GM23338 (cell line): Measurements from ENCODE around the gene ELFN2. TPM values are rescaled to one million over a fixed set of nuclear protein-coding genes. Genes with fewer than 3 reads are reported as not detected.

ENCODE experiments used
- ATAC-seq: fragments of 200-7000 bp; cut with Tn5 transposase; 3 replicates; pipeline ENCODE4 v1.9.1; 2020
- DNase-seq: peaks from one replicate; pipeline ENCODE4 v3.0.0-alpha.2; 2015; ENCODE audit warnings: low spot score
- H2AFZ ChIP-seq: fragments of 200-600 bp; sonication (generic); 2 replicates; pipeline ENCODE4 v1.8.0; 2016; ENCODE audit warnings: antibody characterized with exemption, mild to moderate bottlenecking, moderate library complexity
- H3F3A ChIP-seq: fragments of 200-600 bp; sonication (generic); replicated peaks from 2 replicates; pipeline ENCODE4 v1.8.0; 2017; ENCODE audit warnings: antibody characterized with exemption, mixed run types, low read depth
- H3K27ac ChIP-seq: fragments of 200-600 bp; sonication (generic); 2 replicates; pipeline ENCODE4 v1.6.1; 2016; ENCODE audit warnings: low read depth
- H3K27me3 ChIP-seq: fragments of 200-600 bp; sonication (generic); 2 replicates; pipeline ENCODE4 v1.8.0; 2016; ENCODE audit warnings: mild to moderate bottlenecking, mixed run types, moderate library complexity; ENCODE audit not compliant: insufficient read depth
- H3K36me3 ChIP-seq: fragments of 200-600 bp; sonication (generic); 2 replicates; pipeline ENCODE4 v1.8.0; 2016; ENCODE audit warnings: mild to moderate bottlenecking; ENCODE audit not compliant: insufficient read depth
- H3K4me1 ChIP-seq: fragments of 200-600 bp; sonication (generic); 2 replicates; pipeline ENCODE4 v1.8.0; 2016; ENCODE audit warnings: mild to moderate bottlenecking, moderate library complexity; ENCODE audit not compliant: insufficient read depth
- H3K4me2 ChIP-seq: fragments of 200-600 bp; sonication (generic); 2 replicates; pipeline ENCODE4 v1.7.1; 2017; ENCODE audit warnings: mixed run types
- H3K4me3 ChIP-seq: fragments of 200-600 bp; sonication (generic); 2 replicates; pipeline ENCODE4 v1.6.1; 2016; ENCODE audit warnings: mixed run types
- H3K79me2 ChIP-seq: fragments of 200-600 bp; sonication (generic); replicated peaks from 2 replicates; pipeline ENCODE4 v1.8.0; 2017; ENCODE audit warnings: mild to moderate bottlenecking; ENCODE audit not compliant: insufficient read depth
- H3K9me2 ChIP-seq: fragments of 200-600 bp; sonication (generic); 2 replicates; pipeline ENCODE4 v1.8.0; 2017; ENCODE audit not compliant: insufficient read depth
- H4K20me1 ChIP-seq: fragments of 200-600 bp; sonication (generic); replicated peaks from 2 replicates; pipeline ENCODE4 v1.8.0; 2017; ENCODE audit warnings: mild to moderate bottlenecking; ENCODE audit not compliant: insufficient read depth
- H3K27ac Mint-ChIP-seq: 2 replicates; pipeline ENCODE4 v1.8.0; 2020; ENCODE audit warnings: inconsistent platforms, mild to moderate bottlenecking, moderate library complexity, mixed read lengths
- H3K27me3 Mint-ChIP-seq: 3 replicates; pipeline ENCODE4 v1.8.0; 2022; ENCODE audit warnings: low read depth, mild to moderate bottlenecking, moderate library complexity, mixed read lengths, inconsistent platforms; ENCODE audit not compliant: insufficient read depth, poor library complexity
- H3K36me3 Mint-ChIP-seq: 3 replicates; pipeline ENCODE4 v1.8.0; 2021; ENCODE audit warnings: low read depth, mild to moderate bottlenecking, inconsistent platforms, moderate library complexity, mixed read lengths
- H3K4me1 Mint-ChIP-seq: 3 replicates; pipeline ENCODE4 v1.8.0; 2020; ENCODE audit warnings: mild to moderate bottlenecking, inconsistent platforms, mixed read lengths
- H3K4me3 Mint-ChIP-seq: 3 replicates; pipeline ENCODE4 v1.8.0; 2021; ENCODE audit warnings: moderate library complexity, mild to moderate bottlenecking, inconsistent platforms, mixed read lengths
- H3K9me3 Mint-ChIP-seq: 3 replicates; pipeline ENCODE4 v1.8.0; 2020; ENCODE audit warnings: moderate library complexity, mild to moderate bottlenecking, inconsistent platforms, mixed read lengths
- CTCF ChIP-seq, 2 experiments: fragments of 200-600 bp in 1 of 2; sonication (generic) in 1 of 2; conservative IDR thresholded peaks; 2 replicates each; pipeline versions ENCODE4 v1.5.1 to v1.6.1; 2016 to 2017; ENCODE audit warnings: antibody characterized with exemption in 2 of 2, low read depth in 2 of 2, mild to moderate bottlenecking in 2 of 2, moderate library complexity in 1 of 2
- STAT1 ChIP-seq: IDR thresholded peaks from one replicate; pipeline ENCODE4 v1.6.1; 2016; ENCODE audit warnings: antibody characterized with exemption; ENCODE audit not compliant: unreplicated experiment
- polyA plus RNA-seq: library from polyadenylated mRNA; unstranded; fragments of >200 nt; fragmentation: Nextera tagmentation; extraction: Ambion mirVana; gene quantifications from 2 replicates; pipeline ENCODE4 v1.2.1, GENCODE V29; 2016
- total RNA-seq: library from RNA; depleted of rRNA; stranded (reverse); fragments of >200 nt; shearing (Covaris generic); gene quantifications from 2 replicates; pipeline ENCODE4 v1.2.3, GENCODE V29; 2014; rRNA removed

ELFN2 gene
- total and polyA plus RNA-seq, 2 experiments from 2014 or later: 0.18 to 0.35 TPM

GRCh38 chr22:37318364-37319109 is 108.7 kb downstream of the ELFN2 start:
- H3K4me3 Mint-ChIP-seq: no peak overlapping the region; the same call in 2 of the 3 replicates
- H3K27ac ChIP-seq: no peak overlapping the region
- peaks cover under 1% of the 10 kb centered on the region for H3K4me1 ChIP-seq
- no peak; the same call in 2 of the 3 replicates for ATAC-seq
- no peak for TF ChIP-seq STAT1
- peak in 1 of 2 experiments; percentile 56; a peak in 2 of 4 replicates for TF ChIP-seq CTCF (conservative IDR thresholded peaks at IDR 0.05; ENCODE audit: low read depth in 2 of 2)
- no peaks in the 10 kb centered on the region for H3K9me3 Mint-ChIP-seq
- H3F3A ChIP-seq: no peaks in the 10 kb centered on the region
- H3K27ac Mint-ChIP-seq: no peak overlapping the region
- H4K20me1 ChIP-seq: no peaks in the 10 kb centered on the region
- H3K4me2 ChIP-seq: no peak overlapping the region
- 0 out of 2 replicates have a peak overlapping the region, but pooled peaks have one; percentile 23 for H2AFZ ChIP-seq
- H3K79me2 ChIP-seq: no peaks in the 10 kb centered on the region
- peaks cover 14% of the 10 kb centered on the region for H3K4me1 Mint-ChIP-seq
- no peaks in the 10 kb centered on the region for H3K36me3 ChIP-seq
- peaks cover 16% of the 10 kb centered on the region for H3K27me3 Mint-ChIP-seq
- no peaks in the 10 kb centered on the region for H3K36me3 Mint-ChIP-seq
- H3K4me3 ChIP-seq: no peak overlapping the region
- DNase-seq: no peak
- no peaks in the 10 kb centered on the region for H3K9me2 ChIP-seq
- H3K27me3 ChIP-seq: peaks cover under 1% of the 10 kb centered on the region; the same call in 1 of the 2 replicates

Other genes starting within 250 kb of the ELFN2 start
- 2.3 and 2.6 TPM in 2 replicates for gene C1QTNF6, start 239.2 kb downstream of the ELFN2 start, total RNA-seq
- 0.97 and 1.7 TPM in 2 replicates for gene C1QTNF6, start 239.2 kb downstream of the ELFN2 start, polyA plus RNA-seq
- gene SSTR3, start 215.0 kb downstream of the ELFN2 start, total RNA-seq: 0.04 and 0.66 TPM in 2 replicates
- gene SSTR3, start 215.0 kb downstream of the ELFN2 start, polyA plus RNA-seq: 0.10 TPM in 1 of 2 replicates, not detected in the other
- 2.7 and 3.8 TPM in 2 replicates for gene RAC2, start 183.2 kb downstream of the ELFN2 start, total RNA-seq
- gene RAC2, start 183.2 kb downstream of the ELFN2 start, polyA plus RNA-seq: 2.4 and 3.1 TPM in 2 replicates
- gene CYTH4, start 145.0 kb downstream of the ELFN2 start, total RNA-seq: not detected in 2 replicates
- not detected in 2 replicates for gene CYTH4, start 145.0 kb downstream of the ELFN2 start, polyA plus RNA-seq
- gene MFNG, start 58.9 kb upstream of the ELFN2 start, total RNA-seq: 1.9 and 3.8 TPM in 2 replicates
- gene MFNG, start 58.9 kb upstream of the ELFN2 start, polyA plus RNA-seq: 1.1 and 1.4 TPM in 2 replicates
- gene CARD10, start 91.9 kb upstream of the ELFN2 start, total RNA-seq: 17.0 and 17.2 TPM in 2 replicates
- gene CARD10, start 91.9 kb upstream of the ELFN2 start, polyA plus RNA-seq: 5.4 and 5.8 TPM in 2 replicates
- gene CDC42EP1, start 133.0 kb upstream of the ELFN2 start, total RNA-seq: 8.5 and 10.2 TPM in 2 replicates
- 7.7 and 8.4 TPM in 2 replicates for gene CDC42EP1, start 133.0 kb upstream of the ELFN2 start, polyA plus RNA-seq
- not detected in 2 replicates for gene LGALS2, start 152.6 kb upstream of the ELFN2 start, total RNA-seq
- not detected in 2 replicates for gene LGALS2, start 152.6 kb upstream of the ELFN2 start, polyA plus RNA-seq
- 53.7 and 57.1 TPM in 2 replicates for gene GGA1, start 181.4 kb upstream of the ELFN2 start, total RNA-seq
- gene GGA1, start 181.4 kb upstream of the ELFN2 start, polyA plus RNA-seq: 33.1 and 36.9 TPM in 2 replicates
- 46.7 and 50.4 TPM in 2 replicates for gene SH3BP1, start 212.2 kb upstream of the ELFN2 start, total RNA-seq
- 9.5 and 10.9 TPM in 2 replicates for gene SH3BP1, start 212.2 kb upstream of the ELFN2 start, polyA plus RNA-seq
- 44.2 and 55.6 TPM in 2 replicates for gene PDXP, start 231.2 kb upstream of the ELFN2 start, total RNA-seq
- 15.0 and 18.5 TPM in 2 replicates for gene PDXP, start 231.2 kb upstream of the ELFN2 start, polyA plus RNA-seq
- 31.2 and 58.7 TPM in 2 replicates for gene LGALS1, start 248.2 kb upstream of the ELFN2 start, total RNA-seq
- gene LGALS1, start 248.2 kb upstream of the ELFN2 start, polyA plus RNA-seq: 62.5 and 72.6 TPM in 2 replicates